Endothelial cell of umbilical vein (primary cell): ENCODE results near the gene IDI2. TPM values are rescaled to one million over a fixed set of nuclear protein-coding genes. Genes with fewer than 3 reads are reported as not detected.

Source experiments
- BruUV-seq: library from RNA; stranded (reverse); fragments of 400-500 nt; replicated peaks from 2 replicates; lab custom pipeline; 2021; lab: Mats Ljungman, UMichigan
- CTCF ChIA-PET: fragments of 300-600, 350-600 bp; sonication (Branson Sonifier 250); formaldehyde crosslinking; loops from one replicate; lab custom pipeline; 2021; ENCODE audit warnings: antibody characterized with exemption, inconsistent platforms; lab: Charles Lee
- POLR2A ChIA-PET: fragments of 300-600, 350-600 bp; sonication (Branson Sonifier 250); formaldehyde crosslinking; loops from one replicate; lab custom pipeline; 2021; ENCODE audit warnings: antibody characterized with exemption, inconsistent platforms; lab: Charles Lee
- DNase-seq: peaks from one replicate; pipeline ENCODE4 v3.0.0-alpha.2; 2011; ENCODE audit warnings: low read depth, low spot score
- FAIRE-seq: peaks from 2 replicates; lab custom pipeline; 2011; peaks lifted over from hg19 to GRCh38; lab: Jason Lieb, UNC
- H2AFZ ChIP-seq: 2 replicates; pipeline ENCODE4 v1.6.0; 2012; ENCODE audit warnings: low read depth, low read length, control low read depth, inconsistent platforms
- H3K27ac ChIP-seq: 2 replicates; pipeline ENCODE4 v1.5.1; 2011; ENCODE audit warnings: low read depth, mild to moderate bottlenecking, control low read depth, low read length, moderate library complexity; ENCODE audit not compliant: insufficient read depth
- H3K27me3 ChIP-seq, 2 experiments: 2 replicates each; pipeline versions ENCODE4 v1.6.0 to v1.6.1; 2011; ENCODE audit warnings: low read length in 2 of 2, mixed read lengths in 1 of 2; ENCODE audit not compliant: control insufficient read depth in 2 of 2, insufficient read depth in 2 of 2
- H3K36me3 ChIP-seq, 2 experiments: 2 replicates in 1 of 2; 3 replicates in 1 of 2; pipeline ENCODE4 v1.5.1; 2011; ENCODE audit warnings: low read length in 2 of 2, mild to moderate bottlenecking in 1 of 2, moderate library complexity in 1 of 2; ENCODE audit not compliant: control insufficient read depth in 2 of 2, insufficient read depth in 2 of 2; ENCODE audit errors: extremely low read depth in 1 of 2
- H3K4me1 ChIP-seq: 3 replicates; pipeline ENCODE4 v1.5.1; 2011; ENCODE audit warnings: mild to moderate bottlenecking, low read length; ENCODE audit not compliant: control insufficient read depth, insufficient read depth; ENCODE audit errors: extremely low read depth
- H3K4me2 ChIP-seq: 2 replicates; pipeline ENCODE4 v1.6.1; 2011; ENCODE audit warnings: low read length, control low read depth, mixed read lengths; ENCODE audit not compliant: insufficient read depth
- H3K4me3 ChIP-seq, 3 experiments: fragments of 200-600 bp in 1 of 3; sonication (generic), shearing (Covaris generic) in 1 of 3; replicated peaks in 1 of 3; 2 replicates each; pipeline ENCODE4 v1.5.1; 2011 to 2016; ENCODE audit warnings: control low read depth in 3 of 3, low read length in 3 of 3, mild to moderate bottlenecking in 2 of 3, inconsistent platforms in 1 of 3, low read depth in 1 of 3, moderate library complexity in 1 of 3; ENCODE audit not compliant: insufficient read depth in 1 of 3
- H3K79me2 ChIP-seq: 2 replicates; pipeline ENCODE4 v1.6.0; 2012; ENCODE audit warnings: low read length, inconsistent platforms; ENCODE audit not compliant: control insufficient read depth, insufficient read depth
- H3K9ac ChIP-seq: replicated peaks from 2 replicates; pipeline ENCODE3; 2011; ENCODE audit warnings: low read length, control low read depth; ENCODE audit not compliant: insufficient read depth; ENCODE audit errors: extremely low read depth
- H3K9me1 ChIP-seq: replicated peaks from 3 replicates; pipeline ENCODE4 v1.6.0; 2011; ENCODE audit warnings: mild to moderate bottlenecking, low read length; ENCODE audit not compliant: control insufficient read depth, insufficient read depth; ENCODE audit errors: extremely low read depth
- H3K9me3 ChIP-seq: replicated peaks from 2 replicates; pipeline ENCODE4 v1.5.1; 2012; ENCODE audit warnings: low read length, inconsistent platforms; ENCODE audit not compliant: control insufficient read depth, insufficient read depth
- H4K20me1 ChIP-seq: replicated peaks from 2 replicates; pipeline ENCODE3; 2011; ENCODE audit warnings: mild to moderate bottlenecking, low read length; ENCODE audit not compliant: control insufficient read depth, insufficient read depth; ENCODE audit errors: extremely low read depth
- EZH2 ChIP-seq: IDR thresholded peaks from 2 replicates; pipeline ENCODE4 v1.6.1; 2012; ENCODE audit warnings: borderline replicate concordance, low read depth, mild to moderate bottlenecking, moderate library complexity, low read length, inconsistent platforms; ENCODE audit not compliant: severe bottlenecking
- FOS ChIP-seq: IDR thresholded peaks from 2 replicates; pipeline ENCODE4 v1.6.1; 2011; ENCODE audit warnings: mild to moderate bottlenecking, low read length, moderate library complexity, borderline replicate concordance; ENCODE audit not compliant: insufficient read depth
- GATA2 ChIP-seq: IDR thresholded peaks from 2 replicates; pipeline ENCODE4 v1.7.0; 2011; ENCODE audit warnings: low read depth, mild to moderate bottlenecking, moderate library complexity, mixed read lengths, low read length; ENCODE audit not compliant: insufficient read length, insufficient read depth
- JUN ChIP-seq: IDR thresholded peaks from 2 replicates; pipeline ENCODE4 v1.6.1; 2011; ENCODE audit warnings: borderline replicate concordance, low read depth; ENCODE audit not compliant: insufficient read length, insufficient read depth
- MYC ChIP-seq: IDR thresholded peaks from one replicate; pipeline ENCODE4 v1.6.1; 2011; ENCODE audit warnings: mild to moderate bottlenecking, low read depth, low read length
- POLR2A ChIP-seq: IDR thresholded peaks from 2 replicates; pipeline ENCODE4 v1.6.1; 2012; ENCODE audit warnings: low read depth, mild to moderate bottlenecking, control low read depth, low read length
- POLR2AphosphoS5 ChIP-seq: IDR thresholded peaks from 2 replicates; pipeline ENCODE4 v1.6.1; 2012; ENCODE audit warnings: low read depth, mild to moderate bottlenecking, control low read depth, low read length, moderate library complexity; ENCODE audit not compliant: insufficient read depth
- dilution Hi-C: fragments of 300-500 bp; cut with MboI; formaldehyde crosslinking; loops from one replicate; pipeline ENCODE4 v1.15.0; 2019; ENCODE audit warnings: low sequenced_read_pairs; ENCODE audit not compliant: extremely low pct_ligation_motif_present
- intact Hi-C: fragments of 100-400 bp; cut with micrococcal nuclease; formaldehyde crosslinking; loops from one replicate; pipeline ENCODE4 v1.10.0; 2022
- polyA plus RNA-seq, 4 experiments: library from polyadenylated mRNA; depleted of rRNA in 3 of 4; stranded (reverse) in 3 of 4; unstranded in 1 of 4; fragments of >200 nt; gene quantifications; 2 replicates each; pipeline versions ENCODE4 v1.2.1 to v1.2.3, GENCODE V29; 2011 to 2012; ENCODE audit warnings: missing spikeins in 1 of 4
- total RNA-seq: library from RNA; stranded (reverse); gene quantifications from 2 replicates; pipeline ENCODE4 v1.2.3, GENCODE V29; 2021
- TF ChIP-seq, protein P1 (sequence below), 2 donors: IDR thresholded peaks; 1 replicate in 1 of 2; 2 replicates in 1 of 2; pipeline ENCODE4 v1.5.1; 2011; ENCODE audit warnings: low read length in 2 of 2, mild to moderate bottlenecking in 2 of 2, moderate library complexity in 2 of 2, control low read depth in 1 of 2, inconsistent platforms in 1 of 2, low read depth in 1 of 2; ENCODE audit not compliant: insufficient read depth in 1 of 2; ENCODE audit errors: extremely low read depth in 1 of 2
- TF ChIP-seq, protein P2 (sequence below): IDR thresholded peaks from 2 replicates; pipeline ENCODE4 v1.6.1; 2011; ENCODE audit not compliant: insufficient read depth, insufficient read length

The IDI2 gene
- total and polyA plus RNA-seq, 2 donors (not counting 3 experiments of a cell fraction or from before 2014, with no cell fraction given), result not detected

DNA sequence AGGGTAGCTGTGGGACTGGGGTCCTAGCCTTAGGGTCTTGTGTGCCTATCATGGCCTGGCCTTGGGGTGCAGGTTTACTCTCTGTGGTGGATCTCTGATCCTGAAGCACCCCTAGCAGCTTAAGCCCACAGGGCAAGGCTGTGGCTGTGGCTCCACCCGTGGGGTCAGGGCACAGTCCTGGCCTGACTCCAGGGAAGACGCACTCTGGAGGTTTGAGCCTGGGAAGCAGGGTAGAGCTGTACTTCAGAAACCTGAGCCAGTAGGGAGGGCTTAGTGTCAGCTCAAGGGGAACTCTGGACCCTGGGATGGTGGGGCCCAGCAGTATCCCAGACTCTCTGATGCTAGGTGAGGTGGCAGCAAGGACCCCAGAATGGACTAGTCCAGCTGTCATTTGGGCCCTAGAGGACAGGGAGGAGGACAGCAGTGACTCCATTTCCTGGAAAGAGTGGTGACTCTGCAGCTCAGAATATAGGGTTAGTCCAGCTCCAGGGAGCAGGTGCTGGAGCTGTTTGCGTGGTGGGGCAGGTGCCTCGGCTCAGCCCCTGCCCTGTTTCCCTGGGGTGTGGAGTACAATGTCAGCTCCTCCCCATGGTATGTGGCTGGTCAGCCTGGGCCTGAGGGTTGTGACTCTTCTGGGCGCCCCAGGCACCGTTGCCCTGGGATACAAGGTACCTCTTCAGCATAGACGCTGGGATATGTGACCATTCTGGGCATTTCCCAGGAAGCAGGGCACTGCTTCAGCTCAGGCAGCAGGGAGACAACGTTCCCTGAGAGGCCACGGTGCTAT is 21.6 kb downstream of the IDI2 start:
- H2AFZ ChIP-seq, result no peak overlapping the region
- H4K20me1 ChIP-seq, result no peaks in the 10 kb centered on the region
- H3K79me2 ChIP-seq, result peaks cover 26% of the 10 kb centered on the region
- H3K9me1 ChIP-seq, result no peaks in the 10 kb centered on the region
- intact Hi-C loops, result no loop called here
- TF ChIP-seq POLR2AphosphoS5 (no peak), POLR2A (no peak), FOS (no peak), MYC (no peak), EZH2 (no peak), JUN (no peak), GATA2 (no peak)
- TF ChIP-seq, protein P1, sequence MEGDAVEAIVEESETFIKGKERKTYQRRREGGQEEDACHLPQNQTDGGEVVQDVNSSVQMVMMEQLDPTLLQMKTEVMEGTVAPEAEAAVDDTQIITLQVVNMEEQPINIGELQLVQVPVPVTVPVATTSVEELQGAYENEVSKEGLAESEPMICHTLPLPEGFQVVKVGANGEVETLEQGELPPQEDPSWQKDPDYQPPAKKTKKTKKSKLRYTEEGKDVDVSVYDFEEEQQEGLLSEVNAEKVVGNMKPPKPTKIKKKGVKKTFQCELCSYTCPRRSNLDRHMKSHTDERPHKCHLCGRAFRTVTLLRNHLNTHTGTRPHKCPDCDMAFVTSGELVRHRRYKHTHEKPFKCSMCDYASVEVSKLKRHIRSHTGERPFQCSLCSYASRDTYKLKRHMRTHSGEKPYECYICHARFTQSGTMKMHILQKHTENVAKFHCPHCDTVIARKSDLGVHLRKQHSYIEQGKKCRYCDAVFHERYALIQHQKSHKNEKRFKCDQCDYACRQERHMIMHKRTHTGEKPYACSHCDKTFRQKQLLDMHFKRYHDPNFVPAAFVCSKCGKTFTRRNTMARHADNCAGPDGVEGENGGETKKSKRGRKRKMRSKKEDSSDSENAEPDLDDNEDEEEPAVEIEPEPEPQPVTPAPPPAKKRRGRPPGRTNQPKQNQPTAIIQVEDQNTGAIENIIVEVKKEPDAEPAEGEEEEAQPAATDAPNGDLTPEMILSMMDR (IDR thresholded peaks at IDR 0.05; ENCODE audit: extremely low read depth in 1 of 2, insufficient read depth in 1 of 2, low read depth in 1 of 2, low read length in 2 of 2), result no peak
- TF ChIP-seq, protein P2, sequence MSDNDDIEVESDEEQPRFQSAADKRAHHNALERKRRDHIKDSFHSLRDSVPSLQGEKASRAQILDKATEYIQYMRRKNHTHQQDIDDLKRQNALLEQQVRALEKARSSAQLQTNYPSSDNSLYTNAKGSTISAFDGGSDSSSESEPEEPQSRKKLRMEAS, result no peak
- no peak overlapping the region for H3K27ac ChIP-seq
- DNase-seq, result no peak
- ChIA-PET POLR2A (no interaction called here), CTCF (no interaction called here)
- no peak for FAIRE-seq
- no peaks in the 10 kb centered on the region for H3K9me3 ChIP-seq
- H3K4me3 ChIP-seq, result no peak overlapping the region
- no peaks in the 10 kb centered on the region for H3K27me3 ChIP-seq
- no peak overlapping the region for H3K4me2 ChIP-seq
- peaks cover 36 to 40% of the 10 kb centered on the region in 2 experiments for H3K36me3 ChIP-seq
- no peak overlapping the region for H3K9ac ChIP-seq
- no TSS peak for BruUV-seq
- H3K4me1 ChIP-seq, result no peaks in the 10 kb centered on the region
- dilution Hi-C loops, result no loop called here
